Liver (tissue), 2 donors: ENCODE measurements around the gene CELA2A.
"Not testable (repeated sequence)": the region's sequence is repeated elsewhere in the genome, so short reads cannot be mapped to it uniquely, and the experiment has no call there.

ENCODE experiments used
- MAX ChIP-seq: IDR thresholded peaks from 2 replicates; pipeline ENCODE4 v1.6.1; 2016; ENCODE audit warnings: antibody characterized with exemption
- TF ChIP-seq, protein P1 (sequence below): fragments of 150-350 bp; IDR thresholded peaks from 2 replicates; pipeline ENCODE4 v1.5.1; 2017; ENCODE audit warnings: improper control_type of control experiment, low read depth, low read length; ENCODE audit not compliant: missing input control
- donor health status: healthy.

GRCh38 chr1:15428252-15428651 is 28.3 kb upstream of the CELA2A start:
- TF ChIP-seq, protein P1, sequence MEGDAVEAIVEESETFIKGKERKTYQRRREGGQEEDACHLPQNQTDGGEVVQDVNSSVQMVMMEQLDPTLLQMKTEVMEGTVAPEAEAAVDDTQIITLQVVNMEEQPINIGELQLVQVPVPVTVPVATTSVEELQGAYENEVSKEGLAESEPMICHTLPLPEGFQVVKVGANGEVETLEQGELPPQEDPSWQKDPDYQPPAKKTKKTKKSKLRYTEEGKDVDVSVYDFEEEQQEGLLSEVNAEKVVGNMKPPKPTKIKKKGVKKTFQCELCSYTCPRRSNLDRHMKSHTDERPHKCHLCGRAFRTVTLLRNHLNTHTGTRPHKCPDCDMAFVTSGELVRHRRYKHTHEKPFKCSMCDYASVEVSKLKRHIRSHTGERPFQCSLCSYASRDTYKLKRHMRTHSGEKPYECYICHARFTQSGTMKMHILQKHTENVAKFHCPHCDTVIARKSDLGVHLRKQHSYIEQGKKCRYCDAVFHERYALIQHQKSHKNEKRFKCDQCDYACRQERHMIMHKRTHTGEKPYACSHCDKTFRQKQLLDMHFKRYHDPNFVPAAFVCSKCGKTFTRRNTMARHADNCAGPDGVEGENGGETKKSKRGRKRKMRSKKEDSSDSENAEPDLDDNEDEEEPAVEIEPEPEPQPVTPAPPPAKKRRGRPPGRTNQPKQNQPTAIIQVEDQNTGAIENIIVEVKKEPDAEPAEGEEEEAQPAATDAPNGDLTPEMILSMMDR = not testable (repeated sequence)
- TF ChIP-seq MAX = not testable (repeated sequence)
